ENCODE measurements around the gene GBGT1.
"Not testable (repeated sequence)": the region's sequence is repeated elsewhere in the genome, so short reads cannot be mapped to it uniquely, and the experiment has no call there.

The GBGT1 gene

DNA sequence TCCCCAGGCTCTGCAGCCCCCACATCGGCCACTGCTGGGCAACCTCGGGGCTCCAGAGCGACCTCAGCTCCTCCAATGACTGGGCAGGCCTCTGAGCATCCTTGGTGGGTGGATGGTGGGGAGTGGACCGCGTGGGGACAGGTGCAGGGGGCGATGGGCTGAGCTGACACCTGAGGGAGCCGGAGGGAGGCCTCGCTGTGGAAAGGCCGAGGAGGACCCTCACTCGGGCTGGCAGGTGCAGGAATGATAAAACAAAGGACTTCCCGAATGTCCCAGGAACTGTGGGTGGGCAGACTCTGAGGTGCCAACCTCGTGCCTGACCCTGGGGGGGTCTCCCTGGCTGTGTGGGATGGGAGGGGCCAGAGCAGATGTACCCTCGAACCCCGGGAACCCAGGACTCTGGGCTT is 41.8 kb upstream of the GBGT1 start:
- not testable (repeated sequence) for H3K27ac ChIP-seq (ENCODE audit: low read depth in 2 of 2, low read length in 2 of 2); H3K4me3 ChIP-seq (ENCODE audit: low read length in 2 of 2); H3K27me3 ChIP-seq (ENCODE audit: control insufficient read depth in 2 of 2, insufficient read depth in 2 of 2, low read length in 2 of 2); H3K4me1 ChIP-seq (ENCODE audit: control insufficient read depth in 2 of 2, insufficient read depth in 2 of 2, low read length in 2 of 2); H3K36me3 ChIP-seq (ENCODE audit: control insufficient read depth in 2 of 2, insufficient read depth in 2 of 2, low read length in 2 of 2); H3K9ac ChIP-seq (ENCODE audit: low read depth in 1 of 2, low read length in 2 of 2); H3K9me3 ChIP-seq (ENCODE audit: control insufficient read depth in 2 of 2, low read length in 2 of 2)

- no peaks in the 10 kb centered on the region for H3K27me3 ChIP-seq (ENCODE audit: control insufficient read depth in 2 of 2, insufficient read depth in 2 of 2, low read length in 2 of 2)
- no peaks in the 10 kb centered on the region for H3K36me3 ChIP-seq (ENCODE audit: control insufficient read depth in 2 of 2, insufficient read depth in 2 of 2, low read length in 2 of 2)
Observed at GRCh38 chr9:133204993-133205336, 41.3 kb upstream of the GBGT1 start.

GRCh38 chr9:133204335-133204992 is 40.8 kb upstream of the GBGT1 start:
- H3K9ac ChIP-seq (ENCODE audit: low read depth in 1 of 2, low read length in 2 of 2): no peak overlapping the region
- H3K4me3 ChIP-seq (ENCODE audit: low read length in 2 of 2): no peak overlapping the region
- H3K36me3 ChIP-seq (ENCODE audit: control insufficient read depth in 2 of 2, insufficient read depth in 2 of 2, low read length in 2 of 2): no peaks in the 10 kb centered on the region
- no peaks in the 10 kb centered on the region for H3K27me3 ChIP-seq (ENCODE audit: control insufficient read depth in 2 of 2, insufficient read depth in 2 of 2, low read length in 2 of 2)
- no peak overlapping the region for H3K27ac ChIP-seq (ENCODE audit: low read depth in 2 of 2, low read length in 2 of 2)
- H3K4me1 ChIP-seq (ENCODE audit: control insufficient read depth in 2 of 2, insufficient read depth in 2 of 2, low read length in 2 of 2): no peaks in the 10 kb centered on the region
- no peaks in the 10 kb centered on the region for H3K9me3 ChIP-seq (ENCODE audit: control insufficient read depth in 2 of 2, low read length in 2 of 2)

More at GRCh38 chr9:133204993-133205336, 41.3 kb upstream of the GBGT1 start:
- Histone ChIP-seq H3K4me3 (ENCODE audit: low read length in 2 of 2) (no peak overlapping the region), H3K4me1 (ENCODE audit: control insufficient read depth in 2 of 2, insufficient read depth in 2 of 2, low read length in 2 of 2) (no peaks in the 10 kb centered on the region), H3K27ac (ENCODE audit: low read depth in 2 of 2, low read length in 2 of 2) (no peak overlapping the region), H3K9ac (ENCODE audit: low read depth in 1 of 2, low read length in 2 of 2) (no peak overlapping the region), H3K9me3 (ENCODE audit: control insufficient read depth in 2 of 2, low read length in 2 of 2) (no peaks in the 10 kb centered on the region)

- no peaks in the 10 kb centered on the region for H3K36me3 ChIP-seq (ENCODE audit: control insufficient read depth in 2 of 2, insufficient read depth in 2 of 2, low read length in 2 of 2)
Observed at GRCh38 chr9:133203506-133204075, 39.9 kb upstream of the GBGT1 start.

DNA sequence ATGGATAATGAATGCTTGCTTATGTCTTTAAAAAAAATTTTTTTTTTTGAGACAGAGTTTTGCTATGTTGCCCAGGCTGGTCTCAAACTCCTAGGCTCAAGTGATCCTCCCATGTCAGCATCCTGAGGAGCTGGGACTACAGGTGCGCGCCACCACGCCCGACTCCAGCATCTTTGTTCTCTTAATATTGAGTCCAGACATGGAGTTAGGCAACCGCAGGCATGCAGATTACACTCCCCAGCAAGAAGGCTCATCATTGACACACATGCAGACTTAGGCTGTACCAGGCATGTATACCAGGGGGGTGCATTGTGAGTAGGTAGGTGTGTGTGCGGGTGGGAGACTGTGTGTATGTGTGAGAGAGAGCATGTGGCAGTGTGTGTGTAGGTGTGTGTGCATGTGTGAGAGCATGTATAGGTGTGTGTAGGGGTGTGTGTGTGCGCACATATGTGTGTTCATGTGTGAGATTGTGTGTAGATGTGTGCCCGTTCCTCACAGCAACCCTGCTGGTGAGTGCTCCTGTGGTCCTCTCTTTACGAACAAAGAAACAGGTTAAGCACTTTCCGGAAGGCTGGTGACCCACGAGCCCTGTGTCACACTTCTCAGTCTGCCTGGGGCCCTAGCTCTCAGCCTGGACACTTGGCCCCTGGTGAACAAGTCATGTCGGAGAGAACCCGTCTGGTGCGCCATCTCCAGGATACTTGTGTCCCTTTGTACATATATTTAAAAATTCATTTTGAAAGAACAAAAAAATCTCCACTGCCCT is 39.2 kb upstream of the GBGT1 start:
- no peaks in the 10 kb centered on the region for H3K4me1 ChIP-seq (ENCODE audit: control insufficient read depth in 2 of 2, insufficient read depth in 2 of 2, low read length in 2 of 2)
- H3K9ac ChIP-seq (ENCODE audit: low read depth in 1 of 2, low read length in 2 of 2): no peak overlapping the region
- H3K27ac ChIP-seq (ENCODE audit: low read depth in 2 of 2, low read length in 2 of 2): no peak overlapping the region
- no peaks in the 10 kb centered on the region for H3K36me3 ChIP-seq (ENCODE audit: control insufficient read depth in 2 of 2, insufficient read depth in 2 of 2, low read length in 2 of 2)
- H3K4me3 ChIP-seq (ENCODE audit: low read length in 2 of 2): no peak overlapping the region
- H3K9me3 ChIP-seq (ENCODE audit: control insufficient read depth in 2 of 2, low read length in 2 of 2): no peaks in the 10 kb centered on the region
- no peaks in the 10 kb centered on the region for H3K27me3 ChIP-seq (ENCODE audit: control insufficient read depth in 2 of 2, insufficient read depth in 2 of 2, low read length in 2 of 2)

More at GRCh38 chr9:133203506-133204075, 39.9 kb upstream of the GBGT1 start:
- no peak overlapping the region for H3K4me3 ChIP-seq (ENCODE audit: low read length in 2 of 2)
- no peak overlapping the region for H3K9ac ChIP-seq (ENCODE audit: low read depth in 1 of 2, low read length in 2 of 2)
- H3K27me3 ChIP-seq (ENCODE audit: control insufficient read depth in 2 of 2, insufficient read depth in 2 of 2, low read length in 2 of 2): no peaks in the 10 kb centered on the region
- H3K27ac ChIP-seq (ENCODE audit: low read depth in 2 of 2, low read length in 2 of 2): no peak overlapping the region
- no peaks in the 10 kb centered on the region for H3K9me3 ChIP-seq (ENCODE audit: control insufficient read depth in 2 of 2, low read length in 2 of 2)
- no peaks in the 10 kb centered on the region for H3K4me1 ChIP-seq (ENCODE audit: control insufficient read depth in 2 of 2, insufficient read depth in 2 of 2, low read length in 2 of 2)

DNA sequence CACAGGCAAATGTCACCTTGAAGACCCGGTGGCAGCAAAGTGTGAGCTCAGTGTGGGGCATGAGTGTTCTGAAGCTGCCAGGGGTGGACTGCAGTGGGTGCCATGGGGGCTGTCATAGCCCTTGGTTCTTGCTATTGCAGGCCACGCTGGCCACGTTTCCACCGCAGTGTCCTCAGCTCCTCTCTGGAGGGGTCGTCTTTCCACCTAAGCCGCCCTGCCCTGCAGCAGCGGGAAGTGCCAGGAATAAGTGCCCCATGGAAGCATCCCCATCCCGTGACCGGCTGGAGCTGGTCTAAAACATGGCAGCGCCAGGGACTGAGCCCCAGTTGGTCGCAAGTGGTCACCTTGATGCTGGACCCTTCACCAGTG is 38.4 kb upstream of the GBGT1 start:
- H3K4me1 ChIP-seq (ENCODE audit: control insufficient read depth in 2 of 2, insufficient read depth in 2 of 2, low read length in 2 of 2): no peaks in the 10 kb centered on the region
- no peak overlapping the region for H3K9ac ChIP-seq (ENCODE audit: low read depth in 1 of 2, low read length in 2 of 2)
- no peaks in the 10 kb centered on the region for H3K27me3 ChIP-seq (ENCODE audit: control insufficient read depth in 2 of 2, insufficient read depth in 2 of 2, low read length in 2 of 2)
- H3K27ac ChIP-seq (ENCODE audit: low read depth in 2 of 2, low read length in 2 of 2): no peak overlapping the region
- no peaks in the 10 kb centered on the region for H3K36me3 ChIP-seq (ENCODE audit: control insufficient read depth in 2 of 2, insufficient read depth in 2 of 2, low read length in 2 of 2)
- H3K4me3 ChIP-seq (ENCODE audit: low read length in 2 of 2): no peak overlapping the region
- no peaks in the 10 kb centered on the region for H3K9me3 ChIP-seq (ENCODE audit: control insufficient read depth in 2 of 2, low read length in 2 of 2)

GRCh38 chr9:133201424-133202144 is 37.9 kb upstream of the GBGT1 start:
- Histone ChIP-seq H3K27ac (ENCODE audit: low read depth in 2 of 2, low read length in 2 of 2) (no peak overlapping the region), H3K4me3 (ENCODE audit: low read length in 2 of 2) (no peak overlapping the region), H3K9ac (ENCODE audit: low read depth in 1 of 2, low read length in 2 of 2) (no peak overlapping the region), H3K9me3 (ENCODE audit: control insufficient read depth in 2 of 2, low read length in 2 of 2) (no peaks in the 10 kb centered on the region), H3K4me1 (ENCODE audit: control insufficient read depth in 2 of 2, insufficient read depth in 2 of 2, low read length in 2 of 2) (no peaks in the 10 kb centered on the region), H3K27me3 (ENCODE audit: control insufficient read depth in 2 of 2, insufficient read depth in 2 of 2, low read length in 2 of 2) (no peaks in the 10 kb centered on the region), H3K36me3 (ENCODE audit: control insufficient read depth in 2 of 2, insufficient read depth in 2 of 2, low read length in 2 of 2) (no peaks in the 10 kb centered on the region)

GRCh38 chr9:133200631-133201030 is 36.9 kb upstream of the GBGT1 start:
- H3K4me3 ChIP-seq (ENCODE audit: low read length in 2 of 2): no peak overlapping the region
- no peak overlapping the region for H3K9ac ChIP-seq (ENCODE audit: low read depth in 1 of 2, low read length in 2 of 2)
- H3K27me3 ChIP-seq (ENCODE audit: control insufficient read depth in 2 of 2, insufficient read depth in 2 of 2, low read length in 2 of 2): no peaks in the 10 kb centered on the region
- H3K9me3 ChIP-seq (ENCODE audit: control insufficient read depth in 2 of 2, low read length in 2 of 2): no peaks in the 10 kb centered on the region
- H3K27ac ChIP-seq (ENCODE audit: low read depth in 2 of 2, low read length in 2 of 2): no peak overlapping the region
- H3K36me3 ChIP-seq (ENCODE audit: control insufficient read depth in 2 of 2, insufficient read depth in 2 of 2, low read length in 2 of 2): no peaks in the 10 kb centered on the region
- no peaks in the 10 kb centered on the region for H3K4me1 ChIP-seq (ENCODE audit: control insufficient read depth in 2 of 2, insufficient read depth in 2 of 2, low read length in 2 of 2)

DNA sequence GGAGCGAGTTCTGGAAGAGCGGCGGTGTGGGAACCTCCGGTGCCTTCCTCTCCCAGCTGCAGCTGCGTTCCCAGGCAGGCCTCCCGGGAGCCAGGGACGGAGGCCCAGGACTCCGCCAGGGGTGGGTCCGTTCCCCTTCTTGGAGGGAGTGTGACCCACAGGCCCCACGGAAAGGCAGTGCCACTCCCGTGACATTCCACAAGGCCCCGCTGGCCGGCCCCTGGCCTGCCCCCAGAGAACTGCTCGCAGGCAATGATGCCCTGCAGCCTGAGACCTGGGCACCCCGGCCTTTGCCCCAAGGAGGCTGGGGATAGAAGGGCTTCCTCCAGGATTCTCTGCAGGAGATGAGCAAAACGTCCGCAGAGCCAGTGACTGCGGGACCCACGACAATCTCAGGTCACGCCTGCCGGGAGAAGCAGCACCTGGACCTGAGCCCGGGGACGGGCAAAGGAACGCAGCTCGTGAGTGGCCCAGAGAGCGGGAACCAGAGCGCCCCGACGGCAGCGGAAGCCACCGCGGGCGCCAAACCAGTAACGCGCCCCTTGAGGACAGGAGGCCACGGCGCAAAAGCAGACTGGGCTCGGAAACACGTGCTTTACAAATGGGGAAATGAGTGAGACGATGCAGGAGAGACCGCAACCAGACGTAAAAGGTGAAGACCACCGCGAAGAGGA is 36.1 kb upstream of the GBGT1 start:
- H3K4me1 ChIP-seq (ENCODE audit: control insufficient read depth in 2 of 2, insufficient read depth in 2 of 2, low read length in 2 of 2): no peaks in the 10 kb centered on the region
- no peaks in the 10 kb centered on the region for H3K36me3 ChIP-seq (ENCODE audit: control insufficient read depth in 2 of 2, insufficient read depth in 2 of 2, low read length in 2 of 2)
- peak overlapping the region; percentile 51 to 65 for H3K4me3 ChIP-seq (ENCODE audit: low read length in 2 of 2)
- H3K9me3 ChIP-seq (ENCODE audit: control insufficient read depth in 2 of 2, low read length in 2 of 2): no peaks in the 10 kb centered on the region
- H3K27me3 ChIP-seq (ENCODE audit: control insufficient read depth in 2 of 2, insufficient read depth in 2 of 2, low read length in 2 of 2): no peaks in the 10 kb centered on the region
- H3K27ac ChIP-seq (ENCODE audit: low read depth in 2 of 2, low read length in 2 of 2): no peak overlapping the region
- peak overlapping the region in 1 of 2 donors; percentile 23 for H3K9ac ChIP-seq (ENCODE audit: low read depth in 1 of 2, low read length in 2 of 2)

Data from mucosa of rectum (tissue), 2 donors.